ENCODE data around the gene RASSF5. TPM values are rescaled to one million over a fixed set of nuclear protein-coding genes. Genes with fewer than 3 reads are reported as not detected.

RASSF5 gene
- total RNA-seq (2022): 0.86 and 1.3 TPM in 2 replicates
- percentile 28 among the genes with signal in this experiment for Bru-seq, nascent RNA
- percentile 28 among the genes with signal in this experiment for BruChase-seq, experiment 1, labeled RNA remaining after a 2-hour chase
- percentile 30 among the genes with signal in this experiment for BruChase-seq, experiment 2, labeled RNA remaining after a 6-hour chase
- long read RNA-seq, partial matches to known transcripts: 0 of 2 reads
- long read RNA-seq, other reads (novel, unspliced or antisense): 0 of 2 reads

DNA sequence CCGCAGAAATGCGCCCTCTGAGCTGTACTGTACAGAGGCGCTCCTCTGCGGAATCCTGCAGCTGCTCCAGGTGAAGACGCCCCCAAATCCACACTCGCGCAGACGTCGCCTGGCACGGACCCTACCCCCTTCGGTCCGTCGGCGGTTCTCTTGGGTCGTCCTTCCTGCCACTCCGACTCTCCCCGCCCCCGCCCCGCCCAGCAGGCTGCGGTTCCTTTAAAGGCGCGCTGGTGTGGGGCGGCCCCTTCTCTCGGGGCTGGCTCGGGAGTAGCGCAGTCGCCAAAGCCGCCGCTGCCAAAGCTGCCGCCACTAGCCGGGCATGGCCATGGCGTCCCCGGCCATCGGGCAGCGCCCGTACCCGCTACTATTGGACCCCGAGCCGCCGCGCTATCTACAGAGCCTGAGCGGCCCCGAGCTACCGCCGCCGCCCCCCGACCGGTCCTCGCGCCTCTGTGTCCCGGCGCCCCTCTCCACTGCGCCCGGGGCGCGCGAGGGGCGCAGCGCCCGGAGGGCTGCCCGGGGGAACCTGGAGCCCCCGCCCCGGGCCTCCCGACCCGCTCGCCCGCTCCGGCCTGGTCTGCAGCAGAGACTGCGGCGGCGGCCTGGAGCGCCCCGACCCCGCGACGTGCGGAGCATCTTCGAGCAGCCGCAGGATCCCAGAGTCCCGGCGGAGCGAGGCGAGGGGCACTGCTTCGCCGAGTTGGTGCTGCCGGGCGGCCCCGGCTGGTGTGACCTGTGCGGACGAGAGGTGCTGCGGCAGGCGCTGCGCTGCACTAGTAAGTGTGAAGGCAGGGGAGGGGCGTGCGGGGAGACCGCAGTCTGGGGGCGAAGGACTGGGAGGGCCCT is at the start of gene RASSF5:
Gene RASSF5, plus strand, starts transcription at position 248 of the 846 bp plus-strand sequence. Its CDS starts 72 bp downstream, at position 320.
- no peaks in the 10 kb centered on the region for H3K9me3 Mint-ChIP-seq (ENCODE audit: unreplicated experiment)
- H3K4me1 ChIP-seq: peaks cover 19% of the 10 kb centered on the region
- TF ChIP-seq, protein P1, sequence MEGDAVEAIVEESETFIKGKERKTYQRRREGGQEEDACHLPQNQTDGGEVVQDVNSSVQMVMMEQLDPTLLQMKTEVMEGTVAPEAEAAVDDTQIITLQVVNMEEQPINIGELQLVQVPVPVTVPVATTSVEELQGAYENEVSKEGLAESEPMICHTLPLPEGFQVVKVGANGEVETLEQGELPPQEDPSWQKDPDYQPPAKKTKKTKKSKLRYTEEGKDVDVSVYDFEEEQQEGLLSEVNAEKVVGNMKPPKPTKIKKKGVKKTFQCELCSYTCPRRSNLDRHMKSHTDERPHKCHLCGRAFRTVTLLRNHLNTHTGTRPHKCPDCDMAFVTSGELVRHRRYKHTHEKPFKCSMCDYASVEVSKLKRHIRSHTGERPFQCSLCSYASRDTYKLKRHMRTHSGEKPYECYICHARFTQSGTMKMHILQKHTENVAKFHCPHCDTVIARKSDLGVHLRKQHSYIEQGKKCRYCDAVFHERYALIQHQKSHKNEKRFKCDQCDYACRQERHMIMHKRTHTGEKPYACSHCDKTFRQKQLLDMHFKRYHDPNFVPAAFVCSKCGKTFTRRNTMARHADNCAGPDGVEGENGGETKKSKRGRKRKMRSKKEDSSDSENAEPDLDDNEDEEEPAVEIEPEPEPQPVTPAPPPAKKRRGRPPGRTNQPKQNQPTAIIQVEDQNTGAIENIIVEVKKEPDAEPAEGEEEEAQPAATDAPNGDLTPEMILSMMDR (IDR thresholded peaks at IDR 0.05; ENCODE audit: insufficient read depth in 1 of 2, low read depth in 1 of 2, low read length in 1 of 2, severe bottlenecking in 1 of 2, unreplicated experiment in 1 of 2): no peak
- H3K4me3 ChIP-seq (ENCODE audit: low read depth, low read length): peak within 1 kb of the TSS; percentile 48
- no peaks in the 10 kb centered on the region for H3K36me3 Mint-ChIP-seq (ENCODE audit: insufficient read depth, unreplicated experiment)
- ChIA-PET CTCF (interaction anchor here (0.6 to 1.0 kb wide), 3 partner anchors 17 to 294 kb away, joined by 3 to 10 read pairs (median 3); partner anchors contain the start of gene EIF2D), POLR2A (no interaction called here)
- no peaks in the 10 kb centered on the region for H3K9me3 ChIP-seq
- no TSS peak for BruUV-seq (replicated peaks)
- H3K4me1 Mint-ChIP-seq (ENCODE audit: low read depth, unreplicated experiment): peaks cover 7% of the 10 kb centered on the region
- no peaks in the 10 kb centered on the region for H3K27me3 ChIP-seq (replicated peaks; ENCODE audit: control insufficient read depth, insufficient read depth, low read length)
- H3K36me3 ChIP-seq (ENCODE audit: control insufficient read depth, insufficient read depth, low read length): no peaks in the 10 kb centered on the region
- H3K4me3 Mint-ChIP-seq (ENCODE audit: unreplicated experiment): peak within 1 kb of the TSS; percentile 62
- peaks cover 16% of the 10 kb centered on the region for H3K27me3 Mint-ChIP-seq (ENCODE audit: insufficient read depth, unreplicated experiment)
- H3K27ac Mint-ChIP-seq (ENCODE audit: unreplicated experiment): no peak within 1 kb of the TSS
- peak; percentile 59 to 76 for DNase-seq
- intact Hi-C loops (cut with micrococcal nuclease; ENCODE audit: unreplicated experiment): loop anchor here (5.0 to 10.0 kb wide), 2 partner anchors 40 to 157 kb away; no protein-coding TSS in a partner anchor

DNA sequence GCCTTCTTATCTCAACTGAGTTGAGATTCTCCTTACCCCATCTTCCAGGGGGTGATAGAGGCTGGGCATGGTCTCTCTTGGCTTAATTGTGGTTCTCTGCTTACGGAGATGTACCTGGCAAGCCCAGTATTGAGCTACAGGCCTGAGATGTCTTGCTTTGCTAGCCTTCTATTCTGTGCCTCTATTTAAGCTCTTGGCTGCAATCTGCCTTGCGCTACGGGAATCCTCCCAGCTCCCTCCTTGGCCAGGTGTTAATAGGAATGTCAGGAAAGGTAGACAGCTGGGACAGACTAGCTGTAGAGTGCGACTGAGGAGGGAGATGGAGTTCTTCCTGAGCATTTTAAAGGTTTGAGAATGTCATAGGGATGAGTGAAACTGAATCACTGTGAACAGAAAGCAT is 47.6 kb upstream of the RASSF5 start:
- CTCF ChIA-PET: interaction anchor here (1.0 kb wide), 1 partner anchor 10 kb away, joined by 5 read pairs; the partner anchor contains the start of gene IKBKE
- POLR2A ChIA-PET: no interaction called here
- TF ChIP-seq, protein P1 (IDR thresholded peaks at IDR 0.05; ENCODE audit: insufficient read depth in 1 of 2, low read depth in 1 of 2, low read length in 1 of 2, severe bottlenecking in 1 of 2, unreplicated experiment in 1 of 2): no peak

GRCh38 chr1:206460836-206461426 is 46.4 kb upstream of the RASSF5 start:
- no peak overlapping the region for H3K4me3 ChIP-seq (ENCODE audit: low read depth, low read length)
- no peaks in the 10 kb centered on the region for H3K4me1 ChIP-seq
- H3K27me3 ChIP-seq (replicated peaks; ENCODE audit: control insufficient read depth, insufficient read depth, low read length): no peaks in the 10 kb centered on the region
- DNase-seq: no peak
- H3K9me3 ChIP-seq: no peaks in the 10 kb centered on the region
- no peaks in the 10 kb centered on the region for H3K27me3 Mint-ChIP-seq (ENCODE audit: insufficient read depth, unreplicated experiment)
- TF ChIP-seq, protein P1 (IDR thresholded peaks at IDR 0.05; ENCODE audit: insufficient read depth in 1 of 2, low read depth in 1 of 2, low read length in 1 of 2, severe bottlenecking in 1 of 2, unreplicated experiment in 1 of 2): no peak
- no TSS peak for BruUV-seq (replicated peaks)
- H3K36me3 Mint-ChIP-seq (ENCODE audit: insufficient read depth, unreplicated experiment): no peaks in the 10 kb centered on the region
- H3K4me1 Mint-ChIP-seq (ENCODE audit: low read depth, unreplicated experiment): peaks cover 7% of the 10 kb centered on the region
- H3K4me3 Mint-ChIP-seq (ENCODE audit: unreplicated experiment): no peak overlapping the region
- intact Hi-C loops (cut with micrococcal nuclease; ENCODE audit: unreplicated experiment): loop anchor here (1.0 kb wide), 1 partner anchor 9 kb away; the partner anchor contains the start of gene IKBKE
- CTCF ChIA-PET: interaction anchor here (1.2 to 2.1 kb wide), 2 partner anchors 10 to 17 kb away, joined by 4 to 7 read pairs; partner anchors contain the start of gene IKBKE
- no peaks in the 10 kb centered on the region for H3K9me3 Mint-ChIP-seq (ENCODE audit: unreplicated experiment)
- no peak overlapping the region for H3K27ac Mint-ChIP-seq (ENCODE audit: unreplicated experiment)
- no peaks in the 10 kb centered on the region for H3K36me3 ChIP-seq (ENCODE audit: control insufficient read depth, insufficient read depth, low read length)
- POLR2A ChIA-PET: no interaction called here

More for the DNA sequence above, 47.6 kb upstream of the RASSF5 start:
- no peaks in the 10 kb centered on the region for H3K4me1 ChIP-seq
- intact Hi-C loops (cut with micrococcal nuclease; ENCODE audit: unreplicated experiment): no loop called here
- no peak overlapping the region for H3K27ac Mint-ChIP-seq (ENCODE audit: unreplicated experiment)
- DNase-seq: no peak
- no peaks in the 10 kb centered on the region for H3K9me3 Mint-ChIP-seq (ENCODE audit: unreplicated experiment)
- no TSS peak for BruUV-seq (replicated peaks)
- no peaks in the 10 kb centered on the region for H3K27me3 ChIP-seq (replicated peaks; ENCODE audit: control insufficient read depth, insufficient read depth, low read length)
- H3K36me3 Mint-ChIP-seq (ENCODE audit: insufficient read depth, unreplicated experiment): no peaks in the 10 kb centered on the region
- H3K4me3 Mint-ChIP-seq (ENCODE audit: unreplicated experiment): no peak overlapping the region
- no peak overlapping the region for H3K4me3 ChIP-seq (ENCODE audit: low read depth, low read length)
- no peaks in the 10 kb centered on the region for H3K27me3 Mint-ChIP-seq (ENCODE audit: insufficient read depth, unreplicated experiment)
- H3K4me1 Mint-ChIP-seq (ENCODE audit: low read depth, unreplicated experiment): peaks cover 7% of the 10 kb centered on the region
- H3K9me3 ChIP-seq: no peaks in the 10 kb centered on the region
- H3K36me3 ChIP-seq (ENCODE audit: control insufficient read depth, insufficient read depth, low read length): no peaks in the 10 kb centered on the region
